Mesenchymal stem cell (in vitro differentiated cells and primary cell): ENCODE results near the gene MYCT1.
A peak's percentile ranks its signal among the peaks of the same experiment; 100 is the strongest.

Source experiments
- DNase-seq: peaks from one replicate; pipeline ENCODE4 v3.0.0-alpha.2; 2013
- H2AFZ ChIP-seq: one replicate; pipeline ENCODE4 v1.6.1; 2013; ENCODE audit warnings: low read depth, mild to moderate bottlenecking, control low read depth, inconsistent platforms, low read length, moderate library complexity
- H2AK5ac ChIP-seq: 2 replicates; pipeline ENCODE4 v1.6.1; 2013; ENCODE audit warnings: low read length, moderate library complexity, mild to moderate bottlenecking, inconsistent platforms; ENCODE audit not compliant: severe bottlenecking
- H2BK120ac ChIP-seq: one replicate; pipeline ENCODE4 v1.6.1; 2013; ENCODE audit warnings: low read depth, mild to moderate bottlenecking, inconsistent platforms, low read length, moderate library complexity
- H2BK12ac ChIP-seq, 2 experiments: one replicate each; pipeline ENCODE4 v1.6.1; 2013; ENCODE audit warnings: inconsistent platforms in 2 of 2, low read length in 2 of 2, mild to moderate bottlenecking in 2 of 2, moderate library complexity in 2 of 2, control low read depth in 1 of 2
- H2BK15ac ChIP-seq: one replicate; pipeline ENCODE4 v1.6.1; 2013; ENCODE audit warnings: mild to moderate bottlenecking, low read depth, inconsistent platforms; ENCODE audit not compliant: poor library complexity, severe bottlenecking
- H2BK5ac ChIP-seq: 2 replicates; pipeline ENCODE4 v1.6.1; 2013; ENCODE audit warnings: low read depth, mild to moderate bottlenecking, low read length, control low read depth, inconsistent platforms; ENCODE audit not compliant: poor library complexity, severe bottlenecking
- H3K14ac ChIP-seq, 2 experiments: one replicate each; pipeline ENCODE4 v1.6.1; 2013; ENCODE audit warnings: inconsistent platforms in 2 of 2, low read length in 2 of 2, control low read depth in 1 of 2, mild to moderate bottlenecking in 1 of 2, moderate library complexity in 1 of 2
- H3K18ac ChIP-seq, 2 experiments: one replicate each; pipeline ENCODE4 v1.6.1; 2013; ENCODE audit warnings: inconsistent platforms in 2 of 2, low read length in 2 of 2, control low read depth in 1 of 2, low read depth in 1 of 2, mild to moderate bottlenecking in 1 of 2
- H3K23ac ChIP-seq, 2 experiments: one replicate each; pipeline ENCODE4 v1.6.1; 2013; ENCODE audit warnings: inconsistent platforms in 2 of 2, low read length in 2 of 2, mild to moderate bottlenecking in 2 of 2, moderate library complexity in 2 of 2, control low read depth in 1 of 2
- H3K27ac ChIP-seq: 2 replicates; pipeline ENCODE4 v1.5.1; 2013; ENCODE audit warnings: mild to moderate bottlenecking, moderate library complexity, low read length, control low read depth, inconsistent platforms; ENCODE audit not compliant: poor library complexity, severe bottlenecking
- H3K27me3 ChIP-seq, 2 experiments: 2 replicates each; pipeline versions ENCODE4 v1.6.1 to v1.7.0; 2013; ENCODE audit warnings: low read length in 2 of 2, mild to moderate bottlenecking in 2 of 2, moderate library complexity in 2 of 2, control low read depth in 1 of 2, inconsistent platforms in 1 of 2; ENCODE audit not compliant: control insufficient read depth in 1 of 2, insufficient read depth in 1 of 2
- H3K36me3 ChIP-seq, 2 experiments: 2 replicates each; pipeline versions ENCODE4 v1.6.1 to v1.7.0; 2013; ENCODE audit warnings: low read length in 2 of 2, control low read depth in 1 of 2, inconsistent platforms in 1 of 2, low read depth in 1 of 2, mild to moderate bottlenecking in 1 of 2; ENCODE audit not compliant: insufficient read depth in 2 of 2, control insufficient read depth in 1 of 2
- H3K4ac ChIP-seq, 2 experiments: one replicate each; pipeline ENCODE4 v1.6.1; 2013; ENCODE audit warnings: inconsistent platforms in 2 of 2, low read length in 2 of 2, mild to moderate bottlenecking in 2 of 2, moderate library complexity in 2 of 2, control low read depth in 1 of 2, low read depth in 1 of 2
- H3K4me1 ChIP-seq: 2 replicates; pipeline ENCODE4 v1.6.1; 2013; ENCODE audit warnings: low read depth, low read length, control low read depth; ENCODE audit not compliant: control insufficient read depth, insufficient read depth
- H3K4me2 ChIP-seq: 2 replicates; pipeline ENCODE4 v1.6.1; 2013; ENCODE audit warnings: low read length, mild to moderate bottlenecking, inconsistent platforms; ENCODE audit not compliant: poor library complexity, severe bottlenecking
- H3K4me3 ChIP-seq, 2 experiments: 2 replicates each; pipeline versions ENCODE4 v1.5.1 to v1.7.0; 2013; ENCODE audit warnings: low read length in 2 of 2, mild to moderate bottlenecking in 2 of 2, control low read depth in 1 of 2, low read depth in 1 of 2; ENCODE audit not compliant: insufficient read depth in 1 of 2
- H3K79me1 ChIP-seq: replicated peaks from 2 replicates; pipeline ENCODE4 v1.6.1; 2013; ENCODE audit warnings: mild to moderate bottlenecking, control low read depth, low read length, inconsistent platforms; ENCODE audit not compliant: poor library complexity, severe bottlenecking
- H3K9ac ChIP-seq: 2 replicates; pipeline ENCODE4 v1.7.0; 2013; ENCODE audit warnings: mild to moderate bottlenecking, low read length, moderate library complexity
- H3K9me3 ChIP-seq: 2 replicates; pipeline ENCODE4 v1.7.0; 2013; ENCODE audit warnings: mild to moderate bottlenecking, low read length; ENCODE audit not compliant: control insufficient read depth
- H4K8ac ChIP-seq: one replicate; pipeline ENCODE4 v1.6.1; 2013; ENCODE audit warnings: inconsistent platforms, mild to moderate bottlenecking, low read length, moderate library complexity
- H4K91ac ChIP-seq: one replicate; pipeline ENCODE4 v1.6.1; 2013; ENCODE audit warnings: mild to moderate bottlenecking, low read length, inconsistent platforms
- WGBS: methylation state at CpG from one replicate; pipeline ENCODE4 v1.1.7; 2013; ENCODE audit warnings: mixed read lengths; 5-methylcytosine and 5-hydroxymethylcytosine counted together

The MYCT1 gene

DNA sequence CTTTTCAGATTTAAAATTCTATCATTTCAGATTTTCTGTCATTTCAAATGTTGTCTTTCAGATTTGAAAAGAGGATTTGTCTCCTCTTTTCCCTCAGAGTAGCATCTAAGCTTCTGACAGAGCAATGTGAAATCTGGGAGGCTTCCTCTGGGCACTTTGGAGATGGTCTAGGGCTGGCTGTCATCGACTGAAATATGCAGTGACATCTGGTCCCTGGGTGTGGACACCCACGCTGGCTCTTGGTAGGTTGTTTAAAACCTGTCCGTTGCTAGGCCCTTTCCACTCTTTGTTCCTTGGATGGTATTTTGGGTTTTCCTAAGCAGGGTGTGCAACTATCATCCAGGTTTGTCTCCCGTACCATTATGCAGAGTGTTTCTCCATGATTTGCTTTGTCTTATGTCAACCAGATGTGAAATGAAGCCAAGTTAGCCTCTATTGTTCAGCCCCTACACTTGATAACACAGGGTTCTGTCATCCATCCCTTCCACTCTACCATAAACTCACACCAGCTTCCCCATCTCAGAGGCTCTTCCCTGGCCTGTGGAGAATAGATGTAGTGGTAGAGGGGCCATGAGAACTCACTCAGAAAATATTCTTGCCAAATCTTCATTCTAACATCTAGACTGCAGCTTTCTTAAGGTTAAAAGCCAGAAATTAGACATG lies 47.9 kb downstream of the MYCT1 start:
- Histone ChIP-seq H2BK15ac (no peak overlapping the region), H4K91ac (no peak overlapping the region), H3K4me1 (peaks cover 1% of the 10 kb centered on the region), H2BK120ac (no peak overlapping the region), H3K23ac (no peak overlapping the region), H3K79me1 (no peaks in the 10 kb centered on the region), H3K9ac (no peak overlapping the region), H3K4me2 (no peak overlapping the region), H2BK5ac (no peak overlapping the region), H3K27ac (no peak overlapping the region), H3K14ac (no peak overlapping the region), H2BK12ac (no peak overlapping the region), H2AFZ (no peak overlapping the region), H3K4me3 (no peak overlapping the region), H2AK5ac (no peak overlapping the region), H3K18ac (no peak overlapping the region), H3K9me3 (no peaks in the 10 kb centered on the region), H3K4ac (no peak overlapping the region), H4K8ac (no peak overlapping the region), H3K36me3 (no peaks in the 10 kb centered on the region), H3K27me3 (peaks cover 0 to 4% of the 10 kb centered on the region in 2 experiments)
- 61% methylated on average over 4 of the region's 4 CpGs for WGBS
- no peak for DNase-seq

DNA sequence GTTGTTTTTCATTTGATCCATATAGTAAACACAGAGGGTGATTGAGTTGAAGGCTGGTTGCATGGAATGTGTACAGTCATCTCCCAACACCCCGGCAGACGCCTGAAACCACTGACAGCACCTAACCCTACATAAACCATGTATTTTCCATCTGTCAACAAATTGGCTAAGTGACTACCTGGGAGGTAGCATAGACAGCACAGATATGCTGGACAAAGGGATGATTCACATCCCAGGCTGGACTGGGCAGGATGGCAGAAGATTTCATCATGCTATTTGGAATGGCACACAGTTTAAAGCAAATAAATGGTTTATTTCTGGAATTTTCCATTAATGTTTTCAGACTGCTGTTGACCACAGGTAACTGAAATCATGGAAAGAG lies 48.5 kb downstream of the MYCT1 start:
- no peak overlapping the region for H2BK15ac ChIP-seq
- no peak overlapping the region for H2BK120ac ChIP-seq
- H2BK12ac ChIP-seq, result no peak overlapping the region
- H2BK5ac ChIP-seq, result no peak overlapping the region
- no peak overlapping the region for H3K23ac ChIP-seq
- H4K91ac ChIP-seq, result no peak overlapping the region
- H3K4ac ChIP-seq, result no peak overlapping the region
- no peak overlapping the region for H4K8ac ChIP-seq
- H3K14ac ChIP-seq, result no peak overlapping the region
- H3K27ac ChIP-seq, result no peak overlapping the region
- no peak overlapping the region for H2AK5ac ChIP-seq
- WGBS, result no CpG with 5 or more reads among the region's 2 CpGs
- DNase-seq, result peak; percentile 2
- H3K18ac ChIP-seq, result no peak overlapping the region
- H3K27me3 ChIP-seq, result peaks cover 0 to 4% of the 10 kb centered on the region in 2 experiments
- H3K4me1 ChIP-seq, result peaks cover 1% of the 10 kb centered on the region
- H2AFZ ChIP-seq, result no peak overlapping the region
- no peak overlapping the region for H3K4me3 ChIP-seq
- H3K79me1 ChIP-seq, result no peaks in the 10 kb centered on the region
- H3K4me2 ChIP-seq, result no peak overlapping the region
- H3K36me3 ChIP-seq, result no peaks in the 10 kb centered on the region
- no peak overlapping the region for H3K9ac ChIP-seq
- no peaks in the 10 kb centered on the region for H3K9me3 ChIP-seq

DNA sequence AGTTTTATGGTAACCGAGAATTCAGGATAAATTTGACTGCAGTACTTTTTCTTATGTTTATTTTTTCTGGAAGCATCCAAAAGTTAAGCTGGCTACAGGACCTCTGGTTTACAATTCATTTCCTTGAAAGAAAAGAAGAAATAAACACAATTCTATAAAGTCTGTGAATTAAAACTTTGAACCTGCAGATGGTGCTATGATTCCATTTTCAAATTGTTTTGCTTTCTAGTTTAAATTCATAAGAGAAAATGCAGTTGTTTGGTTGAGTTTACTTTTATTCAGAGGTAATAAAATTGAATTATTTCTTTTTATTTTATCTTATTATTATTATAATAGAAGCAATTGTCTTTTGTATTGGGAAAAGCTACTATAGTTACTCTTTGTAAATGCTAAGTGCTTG lies 51.1 kb downstream of the MYCT1 start:
- H3K4me2 ChIP-seq, result no peak overlapping the region
- no peak overlapping the region for H2AFZ ChIP-seq
- no peak overlapping the region for H3K18ac ChIP-seq
- H2BK5ac ChIP-seq, result no peak overlapping the region
- no CpG with 5 or more reads among the region's 1 CpG for WGBS
- no peak overlapping the region for H3K4me3 ChIP-seq
- no peak overlapping the region for H3K23ac ChIP-seq
- DNase-seq, result peak; percentile 1
- peaks cover 0 to 4% of the 10 kb centered on the region in 2 experiments for H3K27me3 ChIP-seq
- H3K14ac ChIP-seq, result no peak overlapping the region
- peaks cover 1% of the 10 kb centered on the region for H3K4me1 ChIP-seq
- no peaks in the 10 kb centered on the region for H3K79me1 ChIP-seq
- H3K9ac ChIP-seq, result no peak overlapping the region
- H3K9me3 ChIP-seq, result no peaks in the 10 kb centered on the region
- no peak overlapping the region for H2BK120ac ChIP-seq
- no peak overlapping the region for H3K27ac ChIP-seq
- no peak overlapping the region for H4K8ac ChIP-seq
- no peak overlapping the region for H2BK15ac ChIP-seq
- H2BK12ac ChIP-seq, result no peak overlapping the region
- H4K91ac ChIP-seq, result no peak overlapping the region
- H3K36me3 ChIP-seq, result no peaks in the 10 kb centered on the region
- H3K4ac ChIP-seq, result no peak overlapping the region
- H2AK5ac ChIP-seq, result no peak overlapping the region

DNA sequence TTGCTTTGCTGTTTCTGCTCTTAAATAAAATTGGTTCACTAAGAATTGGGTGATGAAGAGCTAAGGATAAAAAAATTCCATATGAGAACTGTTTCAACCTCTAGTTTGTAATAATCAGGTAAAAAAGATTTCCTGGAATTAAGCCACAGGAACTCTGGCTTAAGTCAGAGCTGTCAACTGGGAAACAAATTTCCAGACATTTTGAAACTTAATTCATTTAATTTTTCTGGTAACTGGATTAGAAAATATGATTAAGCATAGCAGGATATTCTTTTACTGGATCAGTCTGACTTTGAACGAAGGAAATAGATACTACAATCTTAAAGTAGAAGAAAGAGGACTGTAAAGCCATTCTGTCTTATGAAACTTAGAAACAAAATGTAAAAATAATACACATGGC lies 51.6 kb downstream of the MYCT1 start:
- WGBS, result no CpG with 5 or more reads among the region's 1 CpG
- H2AFZ ChIP-seq, result no peak overlapping the region
- DNase-seq, result no peak

More for the DNA sequence above, 51.6 kb downstream of the MYCT1 start:
- H3K4ac ChIP-seq, result no peak overlapping the region
- no peak overlapping the region for H3K9ac ChIP-seq
- H3K23ac ChIP-seq, result no peak overlapping the region
- H3K79me1 ChIP-seq, result no peaks in the 10 kb centered on the region
- H3K9me3 ChIP-seq, result no peaks in the 10 kb centered on the region
- no peak overlapping the region for H2BK12ac ChIP-seq
- no peak overlapping the region for H3K4me2 ChIP-seq
- peaks cover 0 to 4% of the 10 kb centered on the region in 2 experiments for H3K27me3 ChIP-seq
- H3K14ac ChIP-seq, result no peak overlapping the region
- H3K27ac ChIP-seq, result no peak overlapping the region
- H3K4me1 ChIP-seq, result peaks cover 1% of the 10 kb centered on the region
- no peak overlapping the region for H2BK15ac ChIP-seq
- no peak overlapping the region for H3K18ac ChIP-seq
- no peak overlapping the region for H4K8ac ChIP-seq
- H4K91ac ChIP-seq, result no peak overlapping the region
- no peaks in the 10 kb centered on the region for H3K36me3 ChIP-seq
- no peak overlapping the region for H3K4me3 ChIP-seq
- no peak overlapping the region for H2BK5ac ChIP-seq
- no peak overlapping the region for H2BK120ac ChIP-seq
- no peak overlapping the region for H2AK5ac ChIP-seq
